Upper lobe of left lung (tissue), 4 donors: ENCODE data around the gene KCNQ2.

Experiments
- POLR2A ChIP-seq, 4 donors: fragments of 450-650 bp; IDR thresholded peaks; one replicate each; pipeline ENCODE4 v1.5.1; 2016 to 2017; ENCODE audit warnings: antibody characterized with exemption in 4 of 4, mild to moderate bottlenecking in 2 of 4
- POLR2AphosphoS5 ChIP-seq, 2 donors: sonication (generic); formaldehyde crosslinking; IDR thresholded peaks; one replicate each; pipeline ENCODE4 v1.5.1; 2017; ENCODE audit warnings: antibody characterized with exemption in 2 of 2
- TF ChIP-seq, protein P1 (sequence below), 6 experiments: fragments of 450-650 bp in 4 of 6; fragments of 200-600 bp in 2 of 6; sonication (generic) in 2 of 6; IDR thresholded peaks; one replicate each; pipeline ENCODE4 v1.5.1; 2016 to 2019; ENCODE audit warnings: antibody characterized with exemption in 6 of 6

DNA sequence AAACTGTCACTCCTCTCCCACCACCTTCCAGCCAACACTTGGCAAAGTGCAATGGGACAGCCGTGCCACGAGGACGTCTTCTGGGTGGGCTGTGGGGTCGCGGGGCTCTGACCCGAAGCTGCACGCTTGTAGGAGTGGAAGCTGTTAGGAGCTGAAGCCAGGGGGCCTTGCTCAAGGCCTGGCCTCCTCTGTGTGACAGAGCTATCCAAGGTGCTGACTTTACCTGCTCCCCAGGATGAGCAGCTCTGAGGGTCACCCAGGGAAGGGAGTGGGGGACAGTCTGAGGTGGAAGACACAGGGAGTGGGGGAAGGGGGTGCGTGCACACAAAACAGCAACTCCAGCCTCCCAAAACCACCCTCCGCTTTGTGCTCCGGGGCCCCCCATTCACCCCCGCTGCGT is 93.8 kb downstream of the KCNQ2 start:
- TF ChIP-seq, protein P1, sequence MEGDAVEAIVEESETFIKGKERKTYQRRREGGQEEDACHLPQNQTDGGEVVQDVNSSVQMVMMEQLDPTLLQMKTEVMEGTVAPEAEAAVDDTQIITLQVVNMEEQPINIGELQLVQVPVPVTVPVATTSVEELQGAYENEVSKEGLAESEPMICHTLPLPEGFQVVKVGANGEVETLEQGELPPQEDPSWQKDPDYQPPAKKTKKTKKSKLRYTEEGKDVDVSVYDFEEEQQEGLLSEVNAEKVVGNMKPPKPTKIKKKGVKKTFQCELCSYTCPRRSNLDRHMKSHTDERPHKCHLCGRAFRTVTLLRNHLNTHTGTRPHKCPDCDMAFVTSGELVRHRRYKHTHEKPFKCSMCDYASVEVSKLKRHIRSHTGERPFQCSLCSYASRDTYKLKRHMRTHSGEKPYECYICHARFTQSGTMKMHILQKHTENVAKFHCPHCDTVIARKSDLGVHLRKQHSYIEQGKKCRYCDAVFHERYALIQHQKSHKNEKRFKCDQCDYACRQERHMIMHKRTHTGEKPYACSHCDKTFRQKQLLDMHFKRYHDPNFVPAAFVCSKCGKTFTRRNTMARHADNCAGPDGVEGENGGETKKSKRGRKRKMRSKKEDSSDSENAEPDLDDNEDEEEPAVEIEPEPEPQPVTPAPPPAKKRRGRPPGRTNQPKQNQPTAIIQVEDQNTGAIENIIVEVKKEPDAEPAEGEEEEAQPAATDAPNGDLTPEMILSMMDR (IDR thresholded peaks at IDR 0.05) = no peak
- TF ChIP-seq POLR2A (IDR thresholded peaks at IDR 0.05) (no peak), POLR2AphosphoS5 (IDR thresholded peaks at IDR 0.05) (no peak)
